Stimulated activated CD4-positive, alpha-beta T cell treated with anti-CD3 and anti-CD28 coated beads, Interleukin-15, amount 100 ng/mL, for 24 hours (primary cell): ENCODE data around the gene TTC7B.

Experiments used
- DNase-seq: peaks from one replicate; pipeline ENCODE4 v3.0.0-alpha.2; 2020

The TTC7B gene

DNA sequence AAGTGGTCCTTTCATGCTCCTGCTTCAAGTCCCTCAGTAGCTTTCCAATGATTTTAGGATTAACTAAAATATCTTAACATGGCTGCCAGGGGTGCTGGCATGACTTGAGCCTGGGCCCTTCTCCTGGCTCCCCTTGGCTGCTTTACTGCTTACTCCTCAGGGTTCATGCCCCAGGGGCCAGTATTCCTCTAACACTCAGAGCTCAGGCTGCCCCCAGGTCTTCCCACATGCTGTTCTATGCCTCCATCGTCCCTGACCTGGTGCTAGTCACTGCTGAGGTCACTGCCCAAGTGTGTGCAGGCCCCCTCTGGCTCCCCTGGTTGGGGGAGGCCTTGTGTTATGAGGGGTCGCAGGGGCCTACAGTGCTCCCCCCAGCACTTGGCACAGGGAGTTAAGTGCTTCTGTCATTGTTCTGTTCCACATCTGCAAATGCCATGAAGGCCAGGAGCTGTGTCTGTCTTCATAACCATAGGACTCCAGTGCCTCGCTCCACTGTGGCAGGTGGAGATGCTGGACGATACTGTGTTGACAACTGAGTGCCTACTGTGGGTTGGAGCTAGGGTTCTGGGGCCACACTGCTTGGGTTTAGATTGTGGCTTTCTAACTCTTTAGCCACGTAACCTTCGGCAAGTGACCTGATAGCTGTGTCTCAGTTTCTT lies 228.8 kb downstream of the TTC7B start:
- no peak for DNase-seq

DNA sequence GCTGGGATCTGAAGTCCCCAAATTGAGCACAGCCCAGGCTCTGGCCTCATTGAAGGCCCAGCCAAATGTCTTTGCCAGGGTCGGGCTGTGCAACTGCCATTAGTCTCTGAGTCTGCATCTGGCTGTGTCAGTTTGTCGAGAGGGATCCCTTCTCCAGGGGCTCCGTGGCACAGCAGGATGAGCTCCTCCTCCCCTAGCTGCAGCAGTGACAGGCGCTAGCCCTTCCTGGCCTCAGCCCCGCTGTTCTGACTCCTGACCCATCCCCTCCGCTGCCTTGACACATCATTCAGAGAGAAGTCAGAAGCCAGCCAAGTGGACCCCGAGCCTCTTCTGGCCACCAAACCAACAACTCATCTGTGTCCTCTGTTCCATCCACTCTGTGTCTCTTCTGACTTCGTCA lies 231.1 kb downstream of the TTC7B start:
- DNase-seq: no peak

DNA sequence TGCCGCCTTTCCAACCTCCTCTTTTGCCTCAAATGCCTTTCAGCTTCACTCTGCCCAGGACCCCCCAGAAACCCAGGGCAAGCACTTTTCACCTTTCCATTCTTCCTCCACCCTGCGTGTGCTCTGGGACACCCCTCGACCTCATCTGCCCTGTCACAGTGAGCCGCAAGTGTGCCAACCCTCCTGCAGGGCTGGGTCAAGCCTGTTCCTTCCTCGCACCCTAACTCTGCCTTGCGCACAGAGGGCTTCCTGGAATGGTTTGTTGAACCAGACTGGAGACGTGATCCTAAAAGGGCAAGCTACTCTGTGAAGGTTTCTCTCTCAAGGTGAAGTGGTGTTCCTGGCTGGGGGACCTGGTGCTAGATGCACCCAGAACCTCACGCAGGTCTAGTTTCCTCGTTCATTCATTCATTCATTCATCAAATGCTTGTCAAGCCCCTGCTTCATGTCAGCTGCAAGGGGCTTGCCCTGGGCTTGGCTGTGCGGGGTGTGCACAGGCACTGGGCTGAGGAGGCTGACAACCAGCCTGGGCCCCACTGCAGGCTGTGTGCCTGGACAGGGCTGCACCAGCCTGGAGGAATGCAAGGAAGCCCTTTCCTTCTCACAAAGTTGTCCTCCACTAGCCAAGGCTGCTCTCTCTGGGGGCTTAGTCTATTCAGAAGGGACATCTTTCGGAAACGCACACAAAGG lies 232.2 kb downstream of the TTC7B start:
- no peak for DNase-seq

DNA sequence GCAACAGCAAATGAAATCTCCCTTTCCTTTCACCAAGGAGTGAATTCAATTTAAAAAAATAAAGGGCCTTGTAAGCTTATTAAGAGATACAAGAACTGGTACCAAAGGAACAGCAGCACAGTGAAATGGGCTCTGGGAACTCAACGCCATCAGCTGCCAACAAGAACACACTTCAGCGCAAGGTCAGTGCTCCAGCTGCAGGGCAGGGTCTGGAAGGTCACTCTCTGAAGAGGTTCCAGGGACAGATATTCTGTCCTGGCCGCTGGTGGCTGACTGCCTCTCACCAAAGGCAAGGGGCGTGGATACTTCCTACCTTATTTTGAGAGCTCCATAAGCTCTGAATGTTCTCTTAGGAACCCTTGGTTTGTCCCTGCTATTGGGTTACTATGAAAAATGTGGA lies 232.8 kb downstream of the TTC7B start:
- no peak for DNase-seq

DNA sequence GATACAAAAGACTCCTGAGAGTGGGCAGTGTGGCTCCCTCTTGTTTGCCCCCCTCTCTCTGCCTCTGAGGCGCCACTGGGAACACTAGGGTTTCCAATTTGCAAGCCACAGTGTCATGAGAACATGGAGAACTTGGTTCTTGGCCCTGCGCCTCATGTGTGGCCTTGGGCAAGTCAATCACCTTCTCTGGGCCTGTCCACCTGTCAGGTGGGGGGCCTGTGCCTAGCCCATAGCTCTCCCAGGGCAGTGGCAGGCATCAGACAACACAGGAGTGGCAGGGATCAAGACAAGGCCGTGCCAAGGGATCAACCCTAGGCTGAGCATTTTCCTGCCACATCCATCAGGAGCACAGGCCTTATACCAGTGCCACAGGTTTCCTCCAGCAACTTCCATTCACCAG lies 234.1 kb downstream of the TTC7B start:
- DNase-seq: no peak

DNA sequence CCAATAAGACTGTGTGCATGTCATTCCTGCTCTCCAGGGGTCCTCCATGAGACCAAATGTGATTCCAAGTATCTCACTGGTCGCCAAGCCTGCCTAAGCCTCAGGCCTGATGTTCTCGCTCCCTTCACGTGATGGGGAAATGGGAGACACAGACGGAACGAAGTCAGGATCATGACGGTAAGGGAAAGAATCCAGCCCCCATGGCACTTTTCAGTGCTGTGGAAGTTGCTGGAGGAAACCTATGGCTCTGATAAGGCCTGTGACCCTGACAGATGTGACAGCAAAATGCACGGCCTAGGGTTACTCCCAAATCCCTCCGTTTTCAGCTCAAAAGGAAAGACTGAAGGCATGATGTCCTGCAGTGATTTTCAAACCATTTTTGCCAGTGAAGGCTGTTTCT lies 234.5 kb downstream of the TTC7B start:
- no peak for DNase-seq

DNA sequence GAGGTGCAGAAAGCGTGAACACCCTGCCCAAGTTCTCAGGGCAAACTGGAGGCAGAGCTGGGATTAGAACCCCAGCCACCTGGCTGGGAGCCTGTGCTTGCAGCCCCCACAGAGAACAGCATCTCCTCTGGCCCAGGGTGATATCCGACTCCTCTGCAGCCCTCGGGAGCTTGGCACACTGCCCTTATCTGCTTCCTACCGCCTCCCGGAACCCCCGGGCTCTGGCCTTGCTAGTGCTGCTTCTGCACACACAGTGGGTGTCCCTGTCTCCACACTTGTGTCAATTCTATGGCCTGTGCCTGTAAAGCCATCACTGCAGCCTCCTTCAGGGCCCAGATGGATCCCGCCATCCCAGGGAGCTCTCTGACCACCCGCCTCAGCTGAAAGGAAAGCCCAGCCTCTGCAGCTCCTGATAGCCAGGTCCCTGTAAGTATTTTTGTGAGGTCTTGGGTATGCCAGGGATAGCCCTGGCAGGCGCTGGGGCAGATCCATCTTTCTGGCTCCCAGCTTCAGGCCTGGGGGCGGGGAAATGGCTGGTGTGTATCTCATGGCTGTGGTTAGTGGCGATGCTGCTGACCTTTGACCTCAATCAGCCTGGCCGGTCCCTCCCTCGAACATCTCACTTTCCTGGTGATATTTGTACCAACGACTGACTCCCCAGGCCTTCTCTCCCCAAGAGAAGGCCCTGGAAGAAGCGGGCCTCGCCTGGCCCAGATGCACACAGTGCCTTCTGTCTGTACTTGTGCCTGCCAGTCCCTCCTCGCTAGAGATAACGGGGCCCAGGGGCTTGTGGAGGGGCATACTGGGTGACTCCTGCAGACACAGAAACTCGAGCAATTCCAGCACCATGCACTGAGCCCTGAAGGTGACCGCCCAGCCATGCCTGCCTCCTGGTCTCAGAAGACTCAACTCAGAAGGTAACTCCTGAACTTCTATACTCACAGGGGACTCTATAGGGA lies 235.6 kb downstream of the TTC7B start:
- no peak for DNase-seq

DNA sequence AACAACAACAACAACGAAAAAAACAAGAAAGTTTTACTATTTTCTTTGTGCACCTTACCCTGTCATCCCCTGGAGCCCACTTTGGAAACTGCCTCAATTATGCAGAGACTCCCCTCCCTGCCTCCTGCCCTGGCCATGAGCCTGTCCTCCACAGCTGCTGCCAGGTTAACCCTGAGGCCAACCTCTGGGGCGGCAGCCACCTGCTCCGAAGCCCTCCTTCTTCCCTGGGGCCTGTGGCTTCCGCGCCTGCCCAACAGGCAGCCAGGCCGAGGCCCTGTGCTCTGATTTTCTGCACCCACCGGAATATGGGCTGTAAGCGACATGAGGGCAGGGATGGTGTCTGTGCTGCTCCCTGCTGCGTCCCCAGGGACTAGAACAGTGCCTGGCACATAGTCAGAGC lies 236.4 kb downstream of the TTC7B start:
- no peak for DNase-seq

DNA sequence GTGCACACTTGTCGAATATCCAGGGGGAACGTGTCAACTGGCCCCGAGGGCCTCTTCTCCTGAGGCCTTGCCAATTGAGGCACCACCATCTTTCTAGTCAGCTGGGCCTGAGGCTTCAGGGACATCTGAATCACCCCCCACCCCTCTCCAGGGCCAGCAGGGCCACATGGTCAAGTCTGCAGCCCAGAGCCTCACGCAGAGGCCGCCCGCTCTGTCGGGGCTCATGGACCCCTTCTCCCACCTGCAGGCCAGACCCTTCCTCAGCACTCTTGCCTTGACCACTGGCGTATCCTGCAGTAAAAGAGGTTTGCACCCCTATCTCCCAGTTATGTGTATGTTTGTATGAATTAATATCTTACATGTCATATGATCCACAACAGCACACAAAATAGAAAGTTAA lies 237.1 kb downstream of the TTC7B start:
- DNase-seq: no peak

DNA sequence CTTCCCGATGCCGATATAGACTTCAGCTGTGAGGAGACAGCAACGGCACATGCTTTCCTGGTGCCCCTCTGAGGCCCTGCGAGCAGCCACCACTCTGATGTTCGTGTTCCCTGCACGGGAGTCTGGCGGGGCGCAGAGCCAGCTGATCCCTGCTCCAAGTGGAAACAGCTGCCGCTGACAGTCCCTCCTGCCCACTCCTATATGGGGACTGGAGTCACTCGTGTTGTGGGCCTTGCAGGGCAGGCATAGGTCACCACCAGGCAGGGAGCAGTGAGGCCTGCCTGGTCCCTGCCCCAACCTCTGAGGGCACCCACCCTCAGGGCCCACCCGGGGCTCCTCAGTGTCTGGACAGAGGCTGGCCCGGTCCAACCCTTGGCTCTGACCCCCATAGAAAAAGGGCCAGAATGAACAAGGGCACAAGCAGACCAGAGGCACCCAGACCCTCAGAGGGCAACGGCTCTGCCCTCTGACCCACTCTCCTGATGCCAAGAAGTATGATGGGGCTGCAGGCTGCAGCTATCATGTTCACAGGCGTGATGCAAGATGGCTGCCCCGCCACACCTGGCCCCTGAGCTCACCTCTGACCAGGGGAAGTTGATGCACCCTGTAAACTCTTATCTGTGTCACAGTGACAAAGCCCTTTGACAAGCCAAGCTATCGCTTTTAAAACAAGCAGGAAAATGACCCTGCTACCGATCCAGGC lies 237.8 kb downstream of the TTC7B start:
- no peak for DNase-seq

DNA sequence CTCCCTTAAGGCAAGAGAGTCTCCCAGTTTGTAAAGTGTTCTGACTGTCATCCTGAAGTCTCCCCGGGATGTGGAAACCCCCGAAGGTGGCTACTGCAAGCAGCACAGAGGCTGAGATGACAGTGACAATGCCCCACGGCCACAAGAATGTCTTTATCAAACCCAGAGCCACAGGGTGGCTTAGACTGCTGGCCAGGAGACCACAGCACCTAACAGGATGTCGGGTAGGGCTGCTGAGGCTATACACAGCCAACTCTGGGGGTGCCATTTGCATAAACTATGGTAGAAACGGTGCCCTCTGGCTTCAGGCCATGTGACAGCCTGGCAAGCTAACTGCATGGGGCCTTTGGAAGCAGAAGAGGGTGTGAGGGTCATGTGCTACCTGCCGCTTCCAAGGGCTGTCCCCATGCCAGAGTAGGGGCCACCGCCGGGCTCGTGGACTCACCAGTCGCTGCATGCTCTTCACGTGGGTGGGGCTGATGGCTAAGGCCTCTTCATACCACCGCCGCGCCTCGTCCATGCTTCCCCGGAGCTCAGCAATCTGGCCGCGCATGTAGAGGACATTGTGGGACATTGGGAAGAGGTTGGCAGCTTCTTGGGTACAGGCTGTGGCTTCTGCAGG lies 238.5 kb downstream of the TTC7B start:
- no peak for DNase-seq

DNA sequence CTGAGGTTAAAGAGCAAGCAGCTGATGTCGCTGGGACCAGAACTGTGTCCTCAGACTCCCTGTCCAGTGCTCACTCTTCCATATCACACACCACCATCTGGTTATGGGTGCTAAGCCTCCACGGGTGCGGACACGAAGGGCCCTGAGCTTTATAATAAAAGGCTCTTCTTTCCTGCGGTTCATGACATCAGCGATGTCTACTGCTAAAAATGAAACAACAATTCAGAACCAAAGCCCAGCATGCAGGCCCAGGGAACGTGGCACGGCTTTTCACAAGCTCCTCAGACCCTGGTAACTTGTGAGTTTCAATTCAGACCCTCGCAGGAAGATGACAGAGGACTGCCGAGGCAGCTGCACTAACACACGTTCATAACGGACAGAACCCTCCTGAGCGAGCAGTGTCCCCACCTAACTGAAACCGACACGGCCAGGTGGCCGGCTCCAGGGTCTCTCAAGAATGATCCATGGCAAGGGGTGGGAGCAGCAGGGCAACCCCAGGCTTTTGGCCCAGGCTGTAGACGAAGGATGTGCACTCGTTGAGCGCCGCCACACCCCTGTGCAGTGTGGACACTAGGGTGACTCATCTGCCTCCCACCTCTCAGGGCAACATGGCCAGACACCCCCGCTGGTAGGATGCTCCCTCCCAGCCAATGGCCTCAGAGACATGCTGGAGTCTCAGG lies 239.1 kb downstream of the TTC7B start:
- DNase-seq: no peak

DNA sequence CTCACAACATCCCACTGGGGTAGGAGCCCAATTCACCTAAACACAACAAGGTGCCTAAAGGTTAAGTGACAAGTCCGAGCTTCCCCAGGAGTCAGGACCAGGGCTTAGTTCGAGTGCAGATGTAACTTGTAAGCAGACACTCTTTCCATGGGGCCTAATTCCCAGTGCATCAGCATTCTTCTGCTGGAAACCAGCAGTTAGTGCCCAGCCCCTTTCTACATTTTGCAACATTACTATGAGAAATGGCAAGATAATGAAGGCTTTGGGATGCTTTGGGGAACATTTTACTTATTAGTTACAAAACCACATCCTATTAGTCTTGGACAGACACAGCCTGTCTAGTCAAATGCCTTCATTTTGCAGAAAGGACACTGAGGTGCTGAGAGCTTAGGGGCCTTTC lies 239.6 kb downstream of the TTC7B start:
- DNase-seq: no peak

DNA sequence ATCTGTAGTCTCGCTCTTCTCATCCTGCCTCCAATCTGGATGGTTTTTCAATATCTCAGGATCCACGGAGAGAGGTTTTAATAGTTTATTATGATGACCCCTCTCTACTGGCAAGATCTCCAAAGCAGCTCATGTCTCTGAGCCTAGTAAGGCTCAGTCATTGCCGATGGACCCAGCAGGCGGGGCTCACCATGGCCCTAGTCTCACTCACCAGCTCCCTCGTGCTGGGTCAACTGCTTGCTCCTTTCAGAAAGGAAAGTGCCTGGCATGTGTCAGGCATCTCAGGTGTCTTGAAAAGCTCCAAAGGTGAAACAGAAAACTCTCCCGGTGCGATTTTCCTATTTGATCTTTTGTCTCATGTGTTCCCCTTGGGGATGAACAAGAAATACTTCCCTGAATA lies 240.4 kb downstream of the TTC7B start:
- no peak for DNase-seq

DNA sequence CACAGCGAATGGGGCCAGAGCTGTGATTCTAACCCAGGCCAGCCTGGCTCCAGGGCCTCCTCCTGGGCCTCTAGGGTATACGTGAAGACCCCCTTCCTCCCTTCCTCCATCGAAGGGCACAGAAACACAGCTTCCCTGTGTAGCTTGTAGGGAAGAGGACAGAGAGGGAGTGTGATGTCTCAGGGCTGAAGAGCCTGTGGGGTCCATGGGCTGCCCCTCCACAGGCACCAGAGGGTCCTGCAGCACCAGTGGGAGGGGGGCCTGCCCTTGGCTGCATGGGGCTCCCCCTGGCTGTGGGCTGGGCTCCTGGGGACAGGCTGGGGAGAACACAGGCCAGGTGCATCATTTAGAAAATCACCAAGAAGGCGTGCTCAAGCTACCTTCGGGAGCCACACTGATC lies 240.9 kb downstream of the TTC7B start:
- no peak for DNase-seq

DNA sequence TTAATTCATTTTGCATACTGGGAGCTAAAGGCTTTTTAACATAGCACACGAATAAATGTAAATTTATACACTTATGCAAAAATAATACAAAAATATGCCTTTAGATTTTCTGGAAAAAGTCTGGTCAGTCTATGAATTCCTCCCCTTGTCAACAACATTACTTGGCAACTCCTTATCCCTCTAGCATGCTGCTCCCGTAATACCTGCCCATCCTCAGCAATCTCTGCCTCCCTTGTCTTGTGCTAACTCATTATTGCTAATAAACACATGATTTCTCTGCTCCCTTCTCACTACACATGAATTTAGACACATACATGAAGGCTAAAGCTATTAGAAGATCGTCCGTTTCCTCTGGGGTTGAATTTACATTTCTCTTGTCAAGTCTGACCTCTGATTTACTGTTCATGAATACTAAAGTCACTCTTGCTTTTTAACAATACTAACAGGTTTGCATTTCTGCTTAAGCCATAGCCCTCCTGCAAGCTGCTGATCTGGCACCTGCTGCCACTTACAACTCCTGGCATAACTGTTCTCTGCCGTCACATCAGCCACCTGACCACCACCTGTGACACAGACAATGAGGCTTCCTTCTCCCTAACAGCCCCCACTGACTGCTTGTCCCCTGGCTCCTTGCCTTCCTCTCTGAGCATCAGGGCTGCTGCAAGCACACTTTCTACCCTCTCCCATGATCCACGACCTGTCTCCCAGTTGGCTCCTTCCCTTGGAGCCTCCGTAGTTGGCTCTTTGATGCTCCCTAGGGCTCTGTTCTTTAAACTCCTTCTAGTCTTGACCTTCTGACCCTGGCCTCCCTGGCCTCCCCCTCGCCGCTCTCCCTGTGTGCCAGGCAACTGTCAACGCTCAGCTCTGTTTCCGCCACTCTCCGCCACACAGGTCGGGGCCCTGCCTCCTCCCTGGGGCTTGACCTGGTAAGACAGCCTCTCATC lies 241.8 kb downstream of the TTC7B start:
- DNase-seq: no peak

DNA sequence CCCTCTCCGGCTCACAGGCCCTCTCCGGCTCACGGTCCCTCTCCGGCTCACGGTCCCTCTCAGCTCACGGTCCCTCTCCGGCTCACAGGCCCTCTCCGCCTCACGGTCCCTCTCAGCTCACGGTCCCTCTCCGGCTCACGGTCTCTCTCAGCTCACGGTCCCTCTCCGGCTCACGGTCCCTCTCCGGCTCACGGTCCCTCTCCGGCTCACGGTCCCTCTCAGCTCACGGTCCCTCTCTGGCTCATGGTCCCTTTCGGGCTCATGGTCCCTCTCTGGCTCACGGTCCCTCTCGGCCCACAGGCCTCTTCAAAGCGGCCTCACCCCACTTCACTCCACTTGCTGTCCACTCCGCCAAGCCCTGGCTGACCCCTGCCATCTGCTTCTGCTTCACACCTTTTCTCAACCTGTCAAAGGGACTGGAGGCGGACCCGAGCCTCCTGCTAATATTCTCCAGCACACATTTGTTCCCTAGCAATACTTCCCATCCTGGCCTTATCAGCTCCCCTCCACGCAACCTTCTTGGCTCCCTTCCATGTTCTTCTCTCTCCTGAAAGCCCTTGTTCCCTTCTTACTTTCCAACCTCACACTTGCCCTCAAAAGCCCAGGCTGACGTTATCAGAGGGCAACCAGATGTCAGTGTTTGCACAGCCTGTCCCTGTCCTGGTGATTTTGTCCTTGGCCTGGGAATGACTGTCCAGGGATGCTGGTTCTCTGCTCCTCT lies 242.7 kb downstream of the TTC7B start:
- DNase-seq: no peak

DNA sequence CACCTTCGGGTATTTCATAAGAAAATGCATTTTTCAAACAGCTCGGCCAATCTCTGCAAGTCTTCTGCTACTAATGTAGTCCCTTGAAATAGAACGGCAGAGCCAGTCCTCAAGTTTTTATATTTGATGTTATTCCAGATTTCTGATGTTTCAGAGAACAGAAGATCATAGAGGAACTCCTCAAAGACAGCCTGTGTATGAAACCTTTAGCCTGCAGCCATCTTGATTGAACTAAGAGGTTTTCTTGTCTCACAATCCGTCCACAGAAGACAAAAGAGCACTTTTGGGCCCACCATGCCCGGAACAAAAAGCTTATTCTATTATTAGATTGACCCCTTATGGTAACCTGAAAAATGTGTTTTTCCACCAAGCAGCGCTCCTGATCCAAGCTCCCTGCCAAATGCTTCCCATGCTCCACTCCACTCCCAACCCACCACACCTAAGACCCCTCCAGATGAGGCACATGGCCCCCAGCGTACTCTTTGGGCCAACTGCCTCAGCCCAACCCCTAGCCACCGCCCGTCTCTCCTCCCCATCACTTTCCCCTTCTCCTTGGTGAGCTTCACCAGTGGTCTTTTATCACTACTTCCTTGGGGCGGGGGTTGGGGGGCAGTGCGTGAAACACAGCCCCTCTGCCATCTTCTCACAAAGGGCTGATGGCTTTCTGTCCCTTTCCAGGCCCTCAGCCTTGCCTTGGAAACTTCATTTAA lies 243.6 kb downstream of the TTC7B start:
- DNase-seq: no peak

DNA sequence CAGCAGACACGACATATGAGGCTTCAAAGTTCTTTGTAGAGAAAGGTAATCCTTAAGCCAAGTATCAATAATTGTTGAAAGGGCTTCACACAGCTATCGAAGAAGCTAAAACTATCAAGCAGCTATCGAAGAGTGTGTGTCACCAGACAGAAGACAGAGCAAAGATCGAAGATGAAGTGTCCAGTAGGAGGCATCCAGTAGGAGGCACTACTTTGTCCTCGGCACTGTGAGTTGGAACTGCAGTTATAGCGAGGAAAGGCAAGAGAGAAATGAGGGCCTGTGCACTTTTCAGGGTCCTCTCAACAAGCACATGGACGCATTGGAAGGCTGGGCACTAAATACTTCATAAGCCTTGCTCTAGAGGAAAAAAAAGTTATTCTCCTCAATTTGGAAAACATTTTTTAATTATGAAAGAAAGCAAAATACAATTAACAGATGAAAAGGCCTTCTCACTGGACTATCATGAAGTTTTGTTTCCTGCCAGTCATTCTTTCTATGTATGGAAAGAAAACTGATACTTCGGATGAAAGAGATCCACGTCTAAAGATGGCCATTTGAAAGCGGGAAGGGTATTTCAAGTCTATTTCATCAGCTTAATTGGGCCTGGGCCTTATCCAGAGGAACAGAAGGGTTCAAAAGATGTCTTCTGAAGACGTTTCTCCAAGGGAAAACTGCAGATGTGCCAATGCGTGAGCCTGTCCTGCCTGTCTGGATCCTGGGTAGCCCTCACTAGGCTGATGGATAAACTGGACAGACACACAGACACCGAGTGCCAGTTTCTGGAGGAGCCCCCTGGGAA lies 244.9 kb downstream of the TTC7B start:
- no peak for DNase-seq
